ENCODE data around the gene RAB6B. TPM values are rescaled to one million over a fixed set of nuclear protein-coding genes. Genes with fewer than 3 reads are reported as not detected.

The RAB6B gene
- polyA plus RNA-seq, 1 donor from 2014 or later, result 57.5 TPM

DNA sequence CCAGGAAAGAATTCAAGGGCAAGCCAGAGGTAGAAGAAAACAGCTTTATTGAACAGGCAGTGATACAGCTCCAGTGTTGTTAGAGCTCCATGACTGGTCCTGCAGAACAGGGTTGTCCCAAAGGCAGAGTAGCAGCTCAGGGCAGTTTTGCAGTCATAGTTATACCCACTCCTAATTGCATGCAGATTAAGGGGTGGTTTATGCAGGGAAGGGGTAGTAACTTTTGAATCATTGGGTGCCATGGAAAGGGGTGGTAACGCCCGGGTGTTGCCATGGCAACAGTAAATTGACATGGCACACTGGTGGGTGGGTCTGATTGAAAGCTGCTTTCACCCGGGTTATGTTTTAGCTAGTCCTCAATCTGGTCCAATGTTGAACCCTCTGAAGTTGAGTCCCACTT, 9.7 kb upstream of the RAB6B start:
- no peak overlapping the region for H3K9ac ChIP-seq (ENCODE audit: low read length)
- no peak overlapping the region for H3K27ac ChIP-seq (ENCODE audit: low read length)
- H3K79me2 ChIP-seq (replicated peaks; ENCODE audit: insufficient read depth, low read length), result no peaks in the 10 kb centered on the region
- H3K4me2 ChIP-seq (ENCODE audit: low read length), result no peak overlapping the region
- no peaks in the 10 kb centered on the region for H3K9me2 ChIP-seq (ENCODE audit: insufficient read depth, low read length)
- H4K20me1 ChIP-seq (ENCODE audit: insufficient read depth), result no peaks in the 10 kb centered on the region
- H3F3A ChIP-seq (ENCODE audit: insufficient read depth, low read length, poor library complexity, severe bottlenecking), result no peaks in the 10 kb centered on the region
- H3K36me3 ChIP-seq (ENCODE audit: insufficient read depth, low read length), result no peaks in the 10 kb centered on the region
- no peak overlapping the region for H2AFZ ChIP-seq (ENCODE audit: low read depth, low read length)
- H3K4me3 ChIP-seq (ENCODE audit: low read length), result no peak overlapping the region
- no peaks in the 10 kb centered on the region for H3K27me3 ChIP-seq (ENCODE audit: insufficient read depth, low read depth, low read length)
- no peaks in the 10 kb centered on the region for H3K9me3 ChIP-seq (ENCODE audit: low read length)
- TF ChIP-seq MXI1 (conservative IDR thresholded peaks at IDR 0.05; ENCODE audit: poor library complexity, severe bottlenecking) (no peak), POLR2AphosphoS5 (IDR thresholded peaks at IDR 0.05) (no peak), TAF1 (IDR thresholded peaks at IDR 0.05; ENCODE audit: low read depth) (no peak), EP300 (conservative IDR thresholded peaks at IDR 0.05; ENCODE audit: poor library complexity, severe bottlenecking) (no peak), SMC3 (conservative IDR thresholded peaks at IDR 0.05; ENCODE audit: poor library complexity) (no peak), CTCF (IDR thresholded peaks at IDR 0.05; ENCODE audit: poor library complexity, severe bottlenecking) (no peak), EZH2 (IDR thresholded peaks at IDR 0.05; ENCODE audit: borderline replicate concordance, insufficient read depth, low read length, poor library complexity, severe bottlenecking) (no peak), RAD21 (conservative IDR thresholded peaks at IDR 0.05) (no peak)
- TF ChIP-seq, protein P1, sequence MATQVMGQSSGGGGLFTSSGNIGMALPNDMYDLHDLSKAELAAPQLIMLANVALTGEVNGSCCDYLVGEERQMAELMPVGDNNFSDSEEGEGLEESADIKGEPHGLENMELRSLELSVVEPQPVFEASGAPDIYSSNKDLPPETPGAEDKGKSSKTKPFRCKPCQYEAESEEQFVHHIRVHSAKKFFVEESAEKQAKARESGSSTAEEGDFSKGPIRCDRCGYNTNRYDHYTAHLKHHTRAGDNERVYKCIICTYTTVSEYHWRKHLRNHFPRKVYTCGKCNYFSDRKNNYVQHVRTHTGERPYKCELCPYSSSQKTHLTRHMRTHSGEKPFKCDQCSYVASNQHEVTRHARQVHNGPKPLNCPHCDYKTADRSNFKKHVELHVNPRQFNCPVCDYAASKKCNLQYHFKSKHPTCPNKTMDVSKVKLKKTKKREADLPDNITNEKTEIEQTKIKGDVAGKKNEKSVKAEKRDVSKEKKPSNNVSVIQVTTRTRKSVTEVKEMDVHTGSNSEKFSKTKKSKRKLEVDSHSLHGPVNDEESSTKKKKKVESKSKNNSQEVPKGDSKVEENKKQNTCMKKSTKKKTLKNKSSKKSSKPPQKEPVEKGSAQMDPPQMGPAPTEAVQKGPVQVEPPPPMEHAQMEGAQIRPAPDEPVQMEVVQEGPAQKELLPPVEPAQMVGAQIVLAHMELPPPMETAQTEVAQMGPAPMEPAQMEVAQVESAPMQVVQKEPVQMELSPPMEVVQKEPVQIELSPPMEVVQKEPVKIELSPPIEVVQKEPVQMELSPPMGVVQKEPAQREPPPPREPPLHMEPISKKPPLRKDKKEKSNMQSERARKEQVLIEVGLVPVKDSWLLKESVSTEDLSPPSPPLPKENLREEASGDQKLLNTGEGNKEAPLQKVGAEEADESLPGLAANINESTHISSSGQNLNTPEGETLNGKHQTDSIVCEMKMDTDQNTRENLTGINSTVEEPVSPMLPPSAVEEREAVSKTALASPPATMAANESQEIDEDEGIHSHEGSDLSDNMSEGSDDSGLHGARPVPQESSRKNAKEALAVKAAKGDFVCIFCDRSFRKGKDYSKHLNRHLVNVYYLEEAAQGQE (IDR thresholded peaks at IDR 0.05; ENCODE audit: borderline replicate concordance), result no peak

GRCh38 chr3:133901847-133902246, 6.2 kb upstream of the RAB6B start:
- no peak overlapping the region for H3K9ac ChIP-seq (ENCODE audit: low read length)
- no peaks in the 10 kb centered on the region for H3K27me3 ChIP-seq (ENCODE audit: insufficient read depth, low read depth, low read length)
- H3K27ac ChIP-seq (ENCODE audit: low read length), result no peak overlapping the region
- no peak overlapping the region for H3K4me3 ChIP-seq (ENCODE audit: low read length)
- TF ChIP-seq TAF1 (IDR thresholded peaks at IDR 0.05; ENCODE audit: low read depth) (no peak), EZH2 (IDR thresholded peaks at IDR 0.05; ENCODE audit: borderline replicate concordance, insufficient read depth, low read length, poor library complexity, severe bottlenecking) (no peak), MXI1 (conservative IDR thresholded peaks at IDR 0.05; ENCODE audit: poor library complexity, severe bottlenecking) (no peak)
- TF ChIP-seq, protein P1 (IDR thresholded peaks at IDR 0.05; ENCODE audit: borderline replicate concordance), result no peak
- no peaks in the 10 kb centered on the region for H3K9me3 ChIP-seq (ENCODE audit: low read length)
- H2AFZ ChIP-seq (ENCODE audit: low read depth, low read length), result no peak overlapping the region
- no peaks in the 10 kb centered on the region for H3K36me3 ChIP-seq (ENCODE audit: insufficient read depth, low read length)
- H3K4me2 ChIP-seq (ENCODE audit: low read length), result no peak overlapping the region
- H3K9me2 ChIP-seq (ENCODE audit: insufficient read depth, low read length), result no peaks in the 10 kb centered on the region
- H4K20me1 ChIP-seq (ENCODE audit: insufficient read depth), result no peaks in the 10 kb centered on the region
- H3F3A ChIP-seq (ENCODE audit: insufficient read depth, low read length, poor library complexity, severe bottlenecking), result no peaks in the 10 kb centered on the region
- no peaks in the 10 kb centered on the region for H3K79me2 ChIP-seq (replicated peaks; ENCODE audit: insufficient read depth, low read length)
